BJ (cell line): ENCODE data around the gene ATG9A. TPM values are rescaled to one million over a fixed set of nuclear protein-coding genes. Genes with fewer than 3 reads are reported as not detected.

Source experiments
- CTCF ChIA-PET: fragments of 350-600 bp; formaldehyde crosslinking; extraction: SDS; loops from one replicate; lab custom pipeline; 2021; ENCODE audit warnings: antibody characterized with exemption, inconsistent platforms; lab: Yijun Ruan, JAX
- POLR2A ChIA-PET: fragments of 300-600 bp; sonication (Branson Sonifier 250); formaldehyde crosslinking; extraction: SDS; loops from one replicate; lab custom pipeline; 2021; ENCODE audit warnings: antibody characterized with exemption; lab: Charles Lee
- DNase-seq: peaks from one replicate; pipeline ENCODE4 v3.0.0-alpha.2; 2011; ENCODE audit warnings: low read depth
- H3K27me3 ChIP-seq: 2 replicates; pipeline ENCODE4 v1.6.0; 2011; ENCODE audit warnings: low read length; ENCODE audit not compliant: control insufficient read depth, insufficient read depth
- H3K36me3 ChIP-seq: 2 replicates; pipeline ENCODE4 v1.5.1; 2011; ENCODE audit warnings: low read length; ENCODE audit not compliant: control insufficient read depth, insufficient read depth
- H3K4me3 ChIP-seq: 2 replicates; pipeline ENCODE4 v1.5.1; 2011; ENCODE audit warnings: low read depth, mild to moderate bottlenecking, control low read depth, low read length
- polyA plus RNA-seq: library from polyadenylated mRNA; depleted of rRNA; stranded (reverse); fragments of >200 nt; gene quantifications from 2 replicates; pipeline ENCODE4 v1.2.3, GENCODE V29; 2011
- TF ChIP-seq, protein P1 (sequence below): IDR thresholded peaks from 2 replicates; pipeline ENCODE4 v1.5.1; 2011; ENCODE audit warnings: low read depth, mild to moderate bottlenecking, control low read depth, inconsistent platforms, low read length, moderate library complexity; ENCODE audit not compliant: insufficient read depth

The ATG9A gene
- polyA plus RNA-seq, 1 experiment, result 132 TPM

DNA sequence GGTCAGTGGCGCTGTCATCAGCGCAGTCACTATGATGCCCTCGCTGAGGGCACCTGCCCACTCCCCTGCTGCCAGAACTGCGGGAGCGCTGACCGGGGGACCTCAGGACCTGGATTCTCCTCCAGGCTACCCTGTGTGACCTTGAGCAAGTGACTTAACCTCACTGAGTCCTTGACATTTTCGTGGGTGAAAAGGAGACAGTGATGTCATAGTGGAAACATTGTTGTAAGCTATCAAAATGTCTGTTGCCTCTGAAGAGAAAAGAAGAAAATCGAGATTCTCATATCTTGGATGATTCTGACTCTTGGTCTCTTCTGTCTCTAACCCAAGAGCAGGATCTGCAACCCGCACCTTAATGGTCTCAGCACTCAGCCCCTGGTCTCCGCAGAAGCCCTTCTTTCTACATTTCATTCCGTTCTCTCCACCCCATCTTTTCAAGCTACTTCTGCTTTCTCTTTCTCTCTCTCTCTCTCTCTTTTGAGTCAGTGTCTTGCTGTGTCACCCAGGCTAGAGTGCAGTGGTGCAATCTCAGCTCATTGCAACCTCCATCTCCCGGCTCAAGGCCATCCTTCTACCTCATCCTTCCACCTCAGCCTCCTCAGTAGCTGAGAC lies 25.3 kb upstream of the ATG9A start:
- Histone ChIP-seq H3K27me3 (peaks cover 6% of the 10 kb centered on the region), H3K4me3 (peak overlapping the region; percentile 52), H3K36me3 (no peaks in the 10 kb centered on the region)
- DNase-seq, result no peak
- POLR2A ChIA-PET, result no interaction called here
- TF ChIP-seq, protein P1, sequence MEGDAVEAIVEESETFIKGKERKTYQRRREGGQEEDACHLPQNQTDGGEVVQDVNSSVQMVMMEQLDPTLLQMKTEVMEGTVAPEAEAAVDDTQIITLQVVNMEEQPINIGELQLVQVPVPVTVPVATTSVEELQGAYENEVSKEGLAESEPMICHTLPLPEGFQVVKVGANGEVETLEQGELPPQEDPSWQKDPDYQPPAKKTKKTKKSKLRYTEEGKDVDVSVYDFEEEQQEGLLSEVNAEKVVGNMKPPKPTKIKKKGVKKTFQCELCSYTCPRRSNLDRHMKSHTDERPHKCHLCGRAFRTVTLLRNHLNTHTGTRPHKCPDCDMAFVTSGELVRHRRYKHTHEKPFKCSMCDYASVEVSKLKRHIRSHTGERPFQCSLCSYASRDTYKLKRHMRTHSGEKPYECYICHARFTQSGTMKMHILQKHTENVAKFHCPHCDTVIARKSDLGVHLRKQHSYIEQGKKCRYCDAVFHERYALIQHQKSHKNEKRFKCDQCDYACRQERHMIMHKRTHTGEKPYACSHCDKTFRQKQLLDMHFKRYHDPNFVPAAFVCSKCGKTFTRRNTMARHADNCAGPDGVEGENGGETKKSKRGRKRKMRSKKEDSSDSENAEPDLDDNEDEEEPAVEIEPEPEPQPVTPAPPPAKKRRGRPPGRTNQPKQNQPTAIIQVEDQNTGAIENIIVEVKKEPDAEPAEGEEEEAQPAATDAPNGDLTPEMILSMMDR, result 0 out of 2 replicates have a peak, but pooled peaks have one; percentile 1
- CTCF ChIA-PET, result interaction anchor here (1.3 to 9.5 kb wide), 3 partner anchors 23 to 83 kb away, joined by 3 to 61 read pairs (median 24); partner anchors contain the start of gene DNAJB2

DNA sequence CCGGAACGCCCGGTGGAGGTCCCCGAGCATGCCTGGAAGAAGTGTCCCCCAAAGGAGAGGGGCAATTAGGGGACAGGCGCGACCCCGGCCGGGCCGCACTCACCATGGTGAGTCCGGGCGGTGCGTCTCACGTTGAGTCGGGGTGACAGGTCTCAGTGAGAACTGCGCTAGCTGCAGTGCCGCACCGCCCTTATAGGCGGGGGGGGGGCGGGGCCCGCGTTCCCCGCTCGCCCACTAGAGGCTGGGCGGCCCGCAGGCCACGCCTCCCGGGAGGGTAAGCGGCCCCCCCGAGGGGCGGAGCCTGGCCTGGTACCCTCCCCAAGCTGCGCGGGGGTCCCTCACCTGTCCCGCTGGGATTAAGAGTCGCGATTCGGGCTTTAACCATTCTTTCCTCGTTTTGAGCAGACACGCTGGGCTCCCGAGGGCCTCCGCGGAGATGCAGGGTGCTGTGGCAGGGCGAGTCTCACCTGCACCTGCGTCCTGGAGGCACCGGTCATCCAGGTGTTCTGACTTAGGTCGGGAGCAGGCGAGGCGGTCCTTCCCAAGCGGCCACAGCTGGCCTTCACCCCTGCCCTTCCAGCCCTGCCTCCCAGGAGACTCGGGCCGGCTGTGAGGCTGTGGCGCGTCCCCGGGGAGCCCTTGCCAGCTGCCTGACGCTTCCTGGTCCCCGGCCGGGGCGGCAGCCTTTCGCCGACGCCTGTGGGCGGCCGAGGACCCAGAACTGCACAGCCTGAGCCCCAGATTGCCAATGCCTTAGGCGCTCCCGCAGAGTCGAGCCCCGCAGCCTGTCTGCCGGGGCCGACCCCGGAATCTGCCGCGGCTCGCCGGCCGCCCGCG lies 24.5 kb upstream of the ATG9A start, which contains the start of gene TUBA4A:
Gene TUBA4A, minus strand, starts transcription at position 166 of the 837 bp plus-strand sequence. Its CDS starts 60 bp downstream, at position 106.
- DNase-seq, result no peak
- H3K4me3 ChIP-seq, result peak within 1 kb of the TSS; percentile 52
- TF ChIP-seq, protein P1, result peak; percentile 4; the same call in 1 of the 2 replicates
- peaks cover 5% of the 10 kb centered on the region for H3K27me3 ChIP-seq
- H3K36me3 ChIP-seq, result no peaks in the 10 kb centered on the region
- ChIA-PET CTCF (interaction anchor here (0.9 to 9.5 kb wide), 5 partner anchors 9 to 83 kb away, joined by 3 to 61 read pairs (median 4); partner anchors contain the start of gene DNAJB2), POLR2A (interaction anchor here (0.6 kb wide), 1 partner anchor 164 kb away, joined by 4 read pairs; the partner anchor contains the start of gene DES)

DNA sequence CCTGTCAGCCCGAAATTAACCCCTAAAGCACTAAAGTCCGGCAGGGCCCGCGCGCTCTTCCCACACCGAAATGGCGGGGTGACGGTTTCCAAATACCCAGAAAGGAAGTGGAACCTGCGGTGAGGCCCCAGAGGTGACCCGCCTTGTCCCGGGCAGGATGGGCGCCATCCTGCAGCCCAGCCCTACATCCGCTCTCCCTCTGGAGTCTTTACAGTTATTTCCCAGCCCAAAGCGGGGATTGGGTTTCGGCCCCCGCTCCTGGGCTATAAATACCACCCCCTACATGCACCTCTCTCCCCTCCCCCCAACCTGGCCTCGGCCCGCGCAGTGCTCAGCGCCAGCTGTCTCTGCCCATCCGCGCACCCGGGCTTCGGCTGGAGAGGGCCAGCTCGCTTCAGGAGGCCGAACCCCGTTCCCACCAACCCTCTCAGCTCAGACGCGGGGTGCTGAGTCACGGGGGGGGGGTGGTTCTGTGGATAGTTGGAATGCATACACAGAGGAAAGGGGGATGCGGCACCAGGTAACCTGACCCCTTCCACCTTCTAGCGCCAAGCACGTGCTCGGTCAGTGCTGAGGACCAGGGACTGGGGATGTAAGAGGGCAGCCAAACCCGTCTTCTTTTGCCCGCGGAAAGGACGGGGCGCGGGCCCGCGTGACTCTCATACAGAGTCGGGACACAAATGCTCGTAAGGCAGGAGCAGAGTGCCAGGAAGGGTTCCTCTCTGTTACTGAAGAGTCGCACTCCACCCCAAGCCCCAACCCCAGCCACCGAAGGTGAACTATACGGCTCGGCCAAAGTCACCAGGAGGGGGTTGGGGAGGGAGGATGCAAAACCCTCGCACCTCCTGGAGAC lies 23.7 kb upstream of the ATG9A start, which contains the start of gene TUBA4B:
Gene TUBA4B, plus strand, starts transcription at position 344 of the 853 bp plus-strand sequence. Its CDS starts 165 bp downstream, at position 509.
- peaks cover 3% of the 10 kb centered on the region for H3K36me3 ChIP-seq
- peak within 1 kb of the TSS; percentile 52 for H3K4me3 ChIP-seq
- H3K27me3 ChIP-seq, result peaks cover 3% of the 10 kb centered on the region
- POLR2A ChIA-PET, result interaction anchor here (0.6 kb wide), 3 partner anchors 24 to 165 kb away, joined by 4 to 7 read pairs (median 5); partner anchors contain the start of gene DES
- no peak for DNase-seq
- CTCF ChIA-PET, result interaction anchor here (0.6 to 9.5 kb wide), 8 partner anchors 9 to 511 kb away, joined by 3 to 61 read pairs (median 4); partner anchors contain the start of genes ANKZF1 and DNAJB2
- TF ChIP-seq, protein P1, result no peak

DNA sequence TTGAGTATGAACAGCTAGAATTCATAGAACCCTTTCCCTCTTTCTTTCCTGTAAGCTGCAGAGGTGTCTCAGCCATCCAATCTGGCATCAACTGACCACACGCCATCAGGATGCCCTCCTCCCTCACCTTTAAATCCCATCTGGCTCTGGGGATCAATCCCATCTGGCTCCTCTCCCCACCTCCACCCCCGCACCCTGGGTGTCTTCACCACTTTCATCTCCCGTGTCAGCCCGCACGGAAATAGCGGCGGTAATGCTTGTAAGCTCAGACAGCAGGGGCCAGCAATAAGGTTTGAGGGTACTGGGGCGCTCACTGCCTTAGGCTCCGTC lies 23.1 kb upstream of the ATG9A start:
- Histone ChIP-seq H3K4me3 (peak overlapping the region; percentile 52), H3K36me3 (peaks cover 9% of the 10 kb centered on the region), H3K27me3 (peaks cover 3% of the 10 kb centered on the region)
- ChIA-PET POLR2A (interaction anchor here (0.6 kb wide), 2 partner anchors 25 to 47 kb away, joined by 5 to 7 read pairs; no protein-coding TSS in a partner anchor), CTCF (interaction anchor here (0.6 to 9.5 kb wide), 7 partner anchors 9 to 511 kb away, joined by 3 to 61 read pairs (median 5); partner anchors contain the start of genes ANKZF1 and DNAJB2)
- no peak for DNase-seq
- TF ChIP-seq, protein P1, result no peak
